Astrocyte (in vitro differentiated cells and primary cell): ENCODE data around the gene RAB32. TPM values are rescaled to one million over a fixed set of nuclear protein-coding genes. Genes with fewer than 3 reads are reported as not detected.

Experiments used
- DNase-seq: peaks from one replicate; pipeline ENCODE4 v3.0.0-alpha.2; 2010; ENCODE audit warnings: low read depth
- FAIRE-seq: peaks from 2 replicates; lab custom pipeline; 2011; peaks lifted over from hg19 to GRCh38; lab: Jason Lieb, UNC
- H2AFZ ChIP-seq: 2 replicates; pipeline ENCODE4 v1.6.0; 2012; ENCODE audit warnings: low read depth, low read length, inconsistent platforms
- H3K27ac ChIP-seq: 2 replicates; pipeline ENCODE4 v1.5.1; 2011; ENCODE audit warnings: low read depth, low read length, inconsistent platforms
- H3K27me3 ChIP-seq: 2 replicates; pipeline ENCODE4 v1.6.0; 2011; ENCODE audit warnings: low read length, inconsistent platforms; ENCODE audit not compliant: insufficient read depth
- H3K36me3 ChIP-seq: 2 replicates; pipeline ENCODE4 v1.5.1; 2011; ENCODE audit warnings: low read length, inconsistent platforms; ENCODE audit not compliant: insufficient read depth
- H3K4me1 ChIP-seq: 2 replicates; pipeline ENCODE4 v1.5.1; 2011; ENCODE audit warnings: low read length, inconsistent platforms; ENCODE audit not compliant: insufficient read depth
- H3K4me2 ChIP-seq: 2 replicates; pipeline ENCODE4 v1.6.0; 2012; ENCODE audit warnings: low read length, inconsistent platforms
- H3K4me3 ChIP-seq: 2 replicates; pipeline ENCODE4 v1.5.1; 2011; ENCODE audit warnings: low read depth, mild to moderate bottlenecking, low read length, inconsistent platforms; ENCODE audit not compliant: insufficient read depth
- H3K79me2 ChIP-seq: 2 replicates; pipeline ENCODE4 v1.6.0; 2012; ENCODE audit warnings: mild to moderate bottlenecking, low read length, inconsistent platforms; ENCODE audit not compliant: insufficient read depth
- H3K9ac ChIP-seq: 2 replicates; pipeline ENCODE4 v1.6.0; 2012; ENCODE audit warnings: mild to moderate bottlenecking, low read length, inconsistent platforms
- H3K9me3 ChIP-seq: 2 replicates; pipeline ENCODE4 v1.5.1; 2012; ENCODE audit warnings: low read depth, mild to moderate bottlenecking, low read length, inconsistent platforms; ENCODE audit not compliant: insufficient read depth
- H4K20me1 ChIP-seq: 2 replicates; pipeline ENCODE4 v1.6.0; 2012; ENCODE audit warnings: low read length, inconsistent platforms; ENCODE audit not compliant: insufficient read depth
- H3K27ac Mint-ChIP-seq: one replicate; pipeline ENCODE4 v1.8.0; 2021; ENCODE audit warnings: mild to moderate bottlenecking, mixed read lengths; ENCODE audit not compliant: unreplicated experiment
- H3K27me3 Mint-ChIP-seq: one replicate; pipeline ENCODE4 v1.8.0; 2021; ENCODE audit warnings: low read depth, mixed read lengths; ENCODE audit not compliant: unreplicated experiment
- H3K36me3 Mint-ChIP-seq: one replicate; pipeline ENCODE4 v1.8.0; 2021; ENCODE audit warnings: low read depth, mixed read lengths; ENCODE audit not compliant: unreplicated experiment
- H3K4me1 Mint-ChIP-seq: one replicate; pipeline ENCODE4 v1.8.0; 2021; ENCODE audit warnings: low read depth, mixed read lengths; ENCODE audit not compliant: unreplicated experiment
- H3K4me3 Mint-ChIP-seq: one replicate; pipeline ENCODE4 v1.8.0; 2021; ENCODE audit warnings: mild to moderate bottlenecking, moderate library complexity, mixed read lengths; ENCODE audit not compliant: unreplicated experiment
- H3K9me3 Mint-ChIP-seq: one replicate; pipeline ENCODE4 v1.8.0; 2021; ENCODE audit warnings: mild to moderate bottlenecking, mixed read lengths; ENCODE audit not compliant: unreplicated experiment
- EZH2 ChIP-seq: IDR thresholded peaks from 2 replicates; pipeline ENCODE4 v1.6.1; 2012; ENCODE audit warnings: mild to moderate bottlenecking, low read length, inconsistent platforms; ENCODE audit not compliant: insufficient read depth
- total RNA-seq: library from RNA; stranded (reverse); gene quantifications from 2 replicates; pipeline ENCODE4 v1.2.1, GENCODE V29; 2021
- TF ChIP-seq, protein P1 (sequence below): IDR thresholded peaks from 2 replicates; pipeline ENCODE4 v1.5.1; 2011; ENCODE audit warnings: low read depth, mild to moderate bottlenecking, inconsistent platforms, low read length, moderate library complexity; ENCODE audit not compliant: insufficient read depth

The RAB32 gene
- total RNA-seq, 1 donor from 2014 or later, result 77.4 TPM

DNA sequence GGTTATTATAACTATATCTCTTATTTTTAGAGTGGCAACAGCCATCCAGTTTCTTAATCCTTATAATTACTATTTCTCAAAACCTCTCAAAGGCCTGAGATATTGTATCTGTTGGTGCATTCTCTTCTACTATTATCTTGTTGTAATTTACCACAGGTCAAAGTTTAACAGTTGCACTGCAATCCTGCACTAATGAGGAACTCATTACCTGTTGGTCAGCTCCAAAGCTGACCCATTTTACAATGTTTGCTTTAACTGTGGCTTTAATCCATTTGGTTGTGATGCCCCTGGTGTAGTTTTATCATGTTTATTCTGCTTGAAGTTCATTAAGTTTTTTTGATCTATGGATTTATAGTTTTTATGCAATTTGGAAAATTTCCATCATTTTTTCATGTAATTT, 48.8 kb downstream of the RAB32 start:
- FAIRE-seq, result no peak
- H3K9me3 ChIP-seq, result no peaks in the 10 kb centered on the region
- no peak for DNase-seq
- H3K27ac Mint-ChIP-seq, result no peak overlapping the region
- no peaks in the 10 kb centered on the region for H3K79me2 ChIP-seq
- no peaks in the 10 kb centered on the region for H3K27me3 Mint-ChIP-seq
- no peak overlapping the region for H3K27ac ChIP-seq
- no peaks in the 10 kb centered on the region for H4K20me1 ChIP-seq
- H3K36me3 ChIP-seq, result no peaks in the 10 kb centered on the region
- TF ChIP-seq, protein P1, sequence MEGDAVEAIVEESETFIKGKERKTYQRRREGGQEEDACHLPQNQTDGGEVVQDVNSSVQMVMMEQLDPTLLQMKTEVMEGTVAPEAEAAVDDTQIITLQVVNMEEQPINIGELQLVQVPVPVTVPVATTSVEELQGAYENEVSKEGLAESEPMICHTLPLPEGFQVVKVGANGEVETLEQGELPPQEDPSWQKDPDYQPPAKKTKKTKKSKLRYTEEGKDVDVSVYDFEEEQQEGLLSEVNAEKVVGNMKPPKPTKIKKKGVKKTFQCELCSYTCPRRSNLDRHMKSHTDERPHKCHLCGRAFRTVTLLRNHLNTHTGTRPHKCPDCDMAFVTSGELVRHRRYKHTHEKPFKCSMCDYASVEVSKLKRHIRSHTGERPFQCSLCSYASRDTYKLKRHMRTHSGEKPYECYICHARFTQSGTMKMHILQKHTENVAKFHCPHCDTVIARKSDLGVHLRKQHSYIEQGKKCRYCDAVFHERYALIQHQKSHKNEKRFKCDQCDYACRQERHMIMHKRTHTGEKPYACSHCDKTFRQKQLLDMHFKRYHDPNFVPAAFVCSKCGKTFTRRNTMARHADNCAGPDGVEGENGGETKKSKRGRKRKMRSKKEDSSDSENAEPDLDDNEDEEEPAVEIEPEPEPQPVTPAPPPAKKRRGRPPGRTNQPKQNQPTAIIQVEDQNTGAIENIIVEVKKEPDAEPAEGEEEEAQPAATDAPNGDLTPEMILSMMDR, result no peak
- no peak for TF ChIP-seq EZH2
- H3K4me3 Mint-ChIP-seq, result no peak overlapping the region
- no peak overlapping the region for H3K4me2 ChIP-seq
- no peaks in the 10 kb centered on the region for H3K4me1 Mint-ChIP-seq
- H3K36me3 Mint-ChIP-seq, result no peaks in the 10 kb centered on the region
- no peak overlapping the region for H3K4me3 ChIP-seq
- no peaks in the 10 kb centered on the region for H3K4me1 ChIP-seq
- no peak overlapping the region for H3K9ac ChIP-seq
- no peak overlapping the region for H2AFZ ChIP-seq
- peaks cover 2% of the 10 kb centered on the region for H3K27me3 ChIP-seq
- H3K9me3 Mint-ChIP-seq, result no peaks in the 10 kb centered on the region

GRCh38 chr6:146593986-146594385, 50.4 kb downstream of the RAB32 start:
- FAIRE-seq (no peak), DNase-seq (no peak)
- Mint-ChIP-seq H3K4me3 (no peak overlapping the region), H3K36me3 (no peaks in the 10 kb centered on the region), H3K4me1 (no peaks in the 10 kb centered on the region), H3K27ac (no peak overlapping the region), H3K9me3 (no peaks in the 10 kb centered on the region), H3K27me3 (no peaks in the 10 kb centered on the region)
- H3K27me3 ChIP-seq, result peaks cover 2% of the 10 kb centered on the region
- H2AFZ ChIP-seq, result no peak overlapping the region
- H3K79me2 ChIP-seq, result no peaks in the 10 kb centered on the region
- no peaks in the 10 kb centered on the region for H3K36me3 ChIP-seq
- H4K20me1 ChIP-seq, result no peaks in the 10 kb centered on the region
- H3K9me3 ChIP-seq, result no peaks in the 10 kb centered on the region
- TF ChIP-seq, protein P1, result no peak
- no peak for TF ChIP-seq EZH2
- no peak overlapping the region for H3K4me3 ChIP-seq
- H3K27ac ChIP-seq, result no peak overlapping the region
- no peak overlapping the region for H3K4me2 ChIP-seq
- no peaks in the 10 kb centered on the region for H3K4me1 ChIP-seq
- H3K9ac ChIP-seq, result no peak overlapping the region

GRCh38 chr6:146594495-146594894, 50.9 kb downstream of the RAB32 start:
- Mint-ChIP-seq H3K9me3 (no peaks in the 10 kb centered on the region), H3K4me1 (no peaks in the 10 kb centered on the region), H3K4me3 (no peak overlapping the region), H3K36me3 (no peaks in the 10 kb centered on the region), H3K27me3 (no peaks in the 10 kb centered on the region), H3K27ac (no peak overlapping the region)
- DNase-seq, result no peak
- H3K9me3 ChIP-seq, result no peaks in the 10 kb centered on the region
- no peaks in the 10 kb centered on the region for H4K20me1 ChIP-seq
- no peak overlapping the region for H2AFZ ChIP-seq
- no peaks in the 10 kb centered on the region for H3K4me1 ChIP-seq
- no peaks in the 10 kb centered on the region for H3K79me2 ChIP-seq
- no peaks in the 10 kb centered on the region for H3K27me3 ChIP-seq
- H3K4me3 ChIP-seq, result no peak overlapping the region
- H3K9ac ChIP-seq, result no peak overlapping the region
- FAIRE-seq, result no peak
- no peak overlapping the region for H3K4me2 ChIP-seq
- H3K27ac ChIP-seq, result no peak overlapping the region
- TF ChIP-seq, protein P1, result no peak
- TF ChIP-seq EZH2, result no peak
- H3K36me3 ChIP-seq, result no peaks in the 10 kb centered on the region
